RWPE1 (cell line): ENCODE measurements around the gene RNF2.
"Not testable (repeated sequence)": the region's sequence is repeated elsewhere in the genome, so short reads cannot be mapped to it uniquely, and the experiment has no call there.

Source experiments
- CTCF ChIA-PET: fragments of 350-600 bp; sonication (Branson Sonifier 250); formaldehyde crosslinking; extraction: SDS; loops from one replicate; lab custom pipeline; 2021; lab: Yijun Ruan, JAX
- POLR2A ChIA-PET: fragments of 400-600 bp; formaldehyde crosslinking; extraction: SDS; loops from one replicate; lab custom pipeline; 2020; ENCODE audit warnings: antibody characterized with exemption; ENCODE audit not compliant: low non-redundant PET; lab: Yijun Ruan, JAX
- DNase-seq: peaks from one replicate; pipeline ENCODE4 v3.0.0; 2012; ENCODE audit warnings: low spot score
- H3K27ac ChIP-seq: fragments of 450-650 bp; 2 replicates; pipeline ENCODE4 v1.5.1; 2017
- CTCF ChIP-seq: fragments of 450-650 bp; conservative IDR thresholded peaks from 2 replicates; pipeline ENCODE4 v1.5.1; 2017; ENCODE audit warnings: low read depth, mild to moderate bottlenecking

Gene RNF2

GRCh38 chr1:185044981-185045813, at the start of gene RNF2:
TSS of gene RNF2 (plus strand) at chr1:185045558. CDS start at chr1:185087554, 41,996 bp downstream.
- DNase-seq: peak; percentile 60
- POLR2A ChIA-PET: no interaction called here
- CTCF ChIA-PET: interaction anchor here (0.6 to 0.7 kb wide), 3 partner anchors 65 to 240 kb away, joined by 3 to 5 read pairs (median 3); no protein-coding TSS in a partner anchor
- H3K27ac ChIP-seq: peak within 1 kb of the TSS; percentile 81
- no peak for TF ChIP-seq CTCF

- CTCF ChIA-PET: interaction anchor here (0.6 kb wide), 1 partner anchor 1070 kb away, joined by 3 read pairs; no protein-coding TSS in a partner anchor
- DNase-seq, H3K27ac ChIP-seq, POLR2A ChIA-PET: not testable (repeated sequence)
Measured at GRCh38 chr1:184999974-185000373, 45.4 kb upstream of the RNF2 start.

GRCh38 chr1:185001312-185001880, 44.0 kb upstream of the RNF2 start:
- DNase-seq, POLR2A ChIA-PET, H3K27ac ChIP-seq, CTCF ChIA-PET: not testable (repeated sequence)

GRCh38 chr1:185008838-185009237, 36.5 kb upstream of the RNF2 start:
- no peak overlapping the region for H3K27ac ChIP-seq
- DNase-seq: no peak
- TF ChIP-seq CTCF: no peak
- POLR2A ChIA-PET: no interaction called here
- CTCF ChIA-PET: no interaction called here

GRCh38 chr1:185010361-185010760, 35.0 kb upstream of the RNF2 start:
- no peak overlapping the region for H3K27ac ChIP-seq
- TF ChIP-seq CTCF: no peak
- DNase-seq: no peak
- ChIA-PET POLR2A (no interaction called here), CTCF (no interaction called here)

- CTCF ChIA-PET: interaction anchor here (0.6 to 0.7 kb wide), 3 partner anchors 123 to 798 kb away, joined by 3 to 10 read pairs (median 3); no protein-coding TSS in a partner anchor
- POLR2A ChIA-PET: no interaction called here
Measured at GRCh38 chr1:185014941-185015340, 30.4 kb upstream of the RNF2 start.

GRCh38 chr1:185015631-185016030, 29.7 kb upstream of the RNF2 start:
- DNase-seq: no peak
- no peak overlapping the region for H3K27ac ChIP-seq
- ChIA-PET CTCF (no interaction called here), POLR2A (no interaction called here)
- no peak for TF ChIP-seq CTCF

More at GRCh38 chr1:185014941-185015340, 30.4 kb upstream of the RNF2 start:
- no peak for DNase-seq
- H3K27ac ChIP-seq: no peak overlapping the region
- TF ChIP-seq CTCF: no peak
